HG03439 (cell line): ENCODE results near the gene BRF1.

ENCODE experiments used
- ATAC-seq: cut with Tn5 transposase; IDR thresholded peaks from one replicate; pipeline ENCODE4 v1.9.1; 2021; ENCODE audit warnings: mild to moderate bottlenecking, moderate library complexity; ENCODE audit not compliant: unreplicated experiment

The BRF1 gene

GRCh38 chr14:105180592-105181548 lies 119.9 kb downstream of the BRF1 start, which contains the start of gene NUDT14:
NUDT14 (minus strand) TSS chr14:105181312; CDS start chr14:105181209, 103 bp downstream.
- no peak for ATAC-seq

- no peak for ATAC-seq
Measured at GRCh38 chr14:105179191-105179590, 121.6 kb downstream of the BRF1 start.

- ATAC-seq = no peak
Measured at GRCh38 chr14:105178868-105179140, 122.0 kb downstream of the BRF1 start.

DNA sequence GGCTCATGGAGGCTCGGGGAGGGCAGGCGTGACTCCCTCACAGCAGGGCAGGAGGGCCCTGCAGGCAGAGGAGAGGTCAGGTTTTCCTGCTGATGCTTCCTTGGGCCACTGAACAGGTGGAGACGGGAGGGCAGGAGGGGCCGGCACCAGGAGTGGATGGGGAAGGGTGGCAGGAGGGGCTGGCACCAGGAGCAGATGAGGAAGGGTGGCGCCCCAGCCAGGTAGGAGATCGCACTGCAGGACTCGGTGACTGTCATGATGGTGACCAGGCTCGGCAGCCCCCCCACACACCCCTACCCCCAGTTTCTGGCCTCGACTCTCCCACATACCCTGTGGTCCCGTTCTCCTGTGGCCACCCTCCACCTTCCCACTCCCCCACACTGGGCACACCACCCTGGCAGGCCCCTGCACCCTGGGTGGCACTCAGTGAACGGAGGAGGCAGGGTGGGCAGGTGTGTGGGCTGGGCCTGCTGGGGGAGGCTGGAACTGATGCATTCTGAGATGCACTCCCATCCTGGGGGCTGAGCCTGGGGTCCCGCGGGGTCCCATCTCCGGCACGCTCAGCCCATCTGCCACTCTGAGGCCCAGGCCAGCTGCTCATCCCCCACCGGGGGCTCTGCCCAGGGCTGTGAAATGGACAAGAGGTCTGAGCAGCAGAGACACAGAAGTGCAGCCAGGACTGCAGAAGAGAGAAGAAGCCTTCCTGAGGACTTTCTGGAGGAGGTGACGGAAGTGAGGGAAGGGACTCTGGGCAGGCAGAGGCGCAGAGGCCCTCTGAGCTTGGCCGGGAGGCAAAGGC lies 122.5 kb downstream of the BRF1 start:
- no peak for ATAC-seq

DNA sequence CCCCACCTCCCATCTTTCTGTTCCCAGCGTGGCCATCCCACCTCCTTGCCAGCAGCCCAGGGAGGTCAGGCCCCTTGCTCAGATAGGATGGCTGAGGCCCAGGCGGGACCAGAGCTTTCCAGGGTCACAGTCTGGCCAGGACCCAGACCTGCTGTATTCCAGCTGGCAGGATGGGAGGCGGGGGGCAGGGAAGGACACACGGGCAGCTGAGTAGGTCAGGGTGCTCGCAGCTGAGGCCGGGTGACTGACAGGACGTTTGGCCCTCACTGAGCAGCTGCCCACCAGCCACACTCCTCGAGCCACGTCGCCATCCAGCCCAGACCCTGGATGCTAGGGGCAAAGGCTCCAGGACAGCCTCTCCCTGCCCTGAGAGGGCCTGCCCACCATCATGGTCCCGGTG lies 123.7 kb downstream of the BRF1 start:
- ATAC-seq = no peak

GRCh38 chr14:105176513-105176912 lies 124.3 kb downstream of the BRF1 start:
- no peak for ATAC-seq

DNA sequence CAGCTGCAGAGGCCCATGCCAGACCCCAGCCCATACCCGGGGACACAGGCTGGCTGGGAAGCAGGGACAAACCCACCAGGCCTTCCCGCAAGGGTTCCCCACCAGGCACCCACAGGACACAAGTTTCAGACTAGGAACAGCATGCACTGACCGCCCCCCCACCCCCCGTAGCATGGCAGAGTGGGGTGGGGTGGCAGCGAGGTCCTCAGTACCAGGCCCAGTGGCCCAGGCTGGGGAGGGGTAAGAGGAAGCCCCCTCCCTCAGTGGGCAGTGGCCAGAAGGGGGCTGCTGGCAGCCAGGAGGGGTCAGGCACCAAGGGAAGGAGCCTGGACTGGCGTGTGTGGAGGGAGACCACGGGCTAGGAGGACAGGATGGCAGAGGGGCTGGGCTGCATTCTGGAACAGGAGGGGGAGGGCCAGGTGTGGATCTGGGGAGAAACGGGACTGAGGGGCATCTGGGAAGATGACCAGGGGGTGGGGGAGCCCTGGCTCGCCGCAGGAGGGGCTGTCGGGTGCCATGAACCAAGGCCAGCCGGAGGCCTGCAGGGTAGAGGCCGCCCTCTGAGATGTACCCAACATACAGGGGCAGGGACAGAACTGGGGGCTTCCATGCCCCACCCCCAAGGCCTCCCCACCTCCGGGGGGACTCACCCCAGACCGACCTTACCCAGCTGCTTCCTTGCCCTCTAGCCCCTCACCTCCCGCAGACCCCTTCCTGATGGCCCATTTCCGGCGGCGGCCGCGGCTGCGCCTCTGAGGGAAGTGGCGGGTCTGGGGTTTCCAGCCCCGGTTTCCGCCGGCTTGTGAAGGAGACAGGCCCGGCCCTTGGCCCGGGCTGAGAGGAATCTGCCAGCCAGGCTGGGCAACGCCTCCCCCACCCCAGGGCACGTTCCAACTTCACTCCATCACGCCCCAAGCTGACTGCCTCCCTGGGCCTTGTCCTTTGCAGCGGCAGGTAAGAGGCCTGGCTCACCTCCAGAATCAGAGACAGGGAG lies 126.6 kb downstream of the BRF1 start:
- no peak for ATAC-seq

- ATAC-seq = no peak
Measured at GRCh38 chr14:105173145-105173544, 127.7 kb downstream of the BRF1 start.

GRCh38 chr14:105172476-105172875 lies 128.3 kb downstream of the BRF1 start:
- ATAC-seq = no peak

DNA sequence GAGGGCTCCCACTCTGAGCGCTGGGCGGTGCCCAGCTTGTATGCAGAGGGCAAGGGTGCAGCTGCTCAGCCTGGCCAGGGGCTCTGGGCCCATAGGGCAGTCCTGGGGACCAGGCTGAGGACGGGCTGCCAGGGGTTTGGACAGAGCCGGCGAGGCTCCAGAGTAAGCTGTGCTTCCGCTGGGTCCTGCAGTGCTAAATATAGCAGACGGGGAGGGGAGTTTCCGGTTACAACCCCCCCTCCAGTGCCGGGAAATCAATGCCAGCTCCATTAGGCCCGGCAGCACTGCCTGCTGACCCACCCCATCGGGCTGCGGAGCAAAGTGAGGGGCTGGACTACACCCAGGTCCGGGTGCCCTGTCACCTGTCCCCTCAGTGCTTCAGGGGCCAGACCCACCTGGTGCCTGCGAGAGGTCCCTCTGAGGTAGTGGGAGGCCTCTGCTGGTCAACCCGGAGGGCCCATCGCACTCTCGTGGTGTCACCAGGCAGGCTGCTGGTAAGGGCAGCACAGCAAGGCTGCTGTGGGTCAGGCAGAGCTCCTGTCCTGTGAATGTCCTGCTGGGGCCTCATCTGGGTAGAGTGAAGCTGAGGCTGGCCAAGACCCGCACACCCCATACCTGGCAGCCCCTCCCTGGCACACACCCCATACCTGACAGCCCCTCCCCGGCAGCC lies 129.7 kb downstream of the BRF1 start:
- ATAC-seq = no peak

DNA sequence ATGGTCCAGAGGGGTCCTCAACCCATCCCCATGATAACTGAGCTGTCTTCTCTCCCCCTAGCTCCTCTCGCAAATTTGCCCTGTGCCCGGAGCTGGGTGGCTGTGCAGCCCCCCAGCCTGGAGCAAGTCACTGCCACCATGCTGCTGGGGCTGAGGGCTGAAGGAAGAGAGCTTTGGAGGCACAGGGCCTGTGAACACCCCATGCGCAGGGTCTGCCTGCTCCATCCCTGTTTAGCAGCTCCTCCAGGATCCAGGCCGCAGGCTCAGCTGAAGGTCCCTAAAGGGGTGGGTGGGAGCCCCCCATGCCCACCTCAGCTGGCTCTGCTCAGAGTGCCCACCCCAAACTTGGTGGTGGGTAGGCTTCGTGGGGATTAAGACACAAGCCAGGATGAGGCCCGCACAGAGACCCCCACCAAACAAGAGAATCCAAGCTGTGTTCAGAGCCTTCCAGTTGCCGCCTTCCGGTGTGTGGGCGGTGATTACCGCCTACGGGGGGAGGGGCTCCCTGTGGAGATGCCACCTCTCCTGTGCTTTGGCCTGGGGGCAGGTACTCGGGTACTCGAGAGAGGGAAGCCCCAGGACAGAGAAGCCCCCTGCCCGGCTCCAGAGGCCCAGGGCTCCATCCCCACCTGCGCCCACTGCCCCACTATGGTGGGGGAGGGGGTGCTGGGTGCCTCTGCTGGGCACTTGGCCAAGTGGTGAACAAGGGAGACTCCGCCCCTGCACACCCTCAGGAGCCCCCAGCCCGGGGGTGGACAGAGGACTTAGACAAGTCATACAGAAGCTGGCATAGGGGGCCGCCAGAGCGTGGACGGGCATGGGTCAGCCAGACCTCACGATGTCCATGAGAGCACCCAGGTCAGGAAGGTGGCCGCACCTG lies 130.8 kb downstream of the BRF1 start:
- ATAC-seq = no peak

- ATAC-seq = no peak
Measured at GRCh38 chr14:105168979-105169507, 131.8 kb downstream of the BRF1 start.

GRCh38 chr14:105168496-105168978 lies 132.3 kb downstream of the BRF1 start, which contains the start of gene JAG2:
JAG2 (minus strand) TSS chr14:105168776; CDS start chr14:105168420, 356 bp downstream.
- no peak for ATAC-seq

DNA sequence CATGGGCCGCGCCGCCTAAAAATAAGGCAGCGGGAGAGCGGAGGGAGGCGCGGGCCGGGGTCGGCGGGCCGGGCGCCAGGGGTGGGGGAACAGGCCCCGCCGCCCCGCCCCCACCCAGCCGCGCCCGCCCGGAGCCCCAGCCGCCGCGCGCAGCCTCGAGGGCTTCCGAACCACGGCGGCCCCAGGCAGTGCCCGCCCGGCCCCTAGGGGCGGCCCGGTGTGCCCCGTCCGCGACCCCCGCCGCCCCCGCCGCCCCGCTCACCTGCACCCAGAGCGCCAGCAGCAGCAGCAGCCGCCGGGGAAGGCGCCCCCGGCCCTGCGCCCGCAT lies 132.7 kb downstream of the BRF1 start:
- ATAC-seq = no peak

DNA sequence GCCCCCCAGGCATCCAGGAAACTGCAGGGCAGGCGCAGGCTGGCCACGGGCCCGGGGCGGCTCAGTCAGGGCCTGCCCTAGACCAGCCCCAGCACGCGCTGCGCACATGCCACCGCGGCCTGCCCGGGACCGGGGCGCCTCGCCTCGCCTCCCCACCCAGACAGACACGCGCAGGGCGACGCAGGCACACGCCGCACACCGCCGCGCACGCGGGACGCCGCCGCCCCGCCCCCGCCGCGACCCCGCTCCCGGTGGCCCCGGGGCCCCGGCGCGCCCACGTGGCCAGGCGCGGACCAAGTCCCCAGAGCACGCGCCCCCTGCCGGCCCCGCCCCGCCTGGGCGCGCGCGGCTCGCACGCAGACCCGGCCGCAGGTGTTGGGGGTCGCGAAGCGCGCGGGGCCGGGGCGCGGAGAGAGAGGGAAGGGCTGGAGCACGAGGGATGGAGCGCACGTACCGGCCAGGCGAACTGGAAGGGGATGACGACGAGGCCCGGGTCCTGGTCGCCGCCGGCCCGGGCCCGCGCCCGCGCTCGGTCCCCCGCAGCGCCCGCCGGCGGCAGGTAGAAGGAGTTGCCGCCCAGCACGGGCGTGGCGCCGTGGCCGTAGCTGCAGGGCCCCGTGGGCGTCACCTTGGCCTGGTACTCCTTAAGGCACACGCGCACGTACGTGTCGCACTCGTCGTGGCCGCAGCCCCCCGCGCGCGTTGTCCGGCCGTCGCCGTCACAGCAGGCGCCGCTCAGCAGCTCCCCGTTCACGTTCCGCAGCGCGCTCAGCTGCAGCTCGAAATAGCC lies 133.3 kb downstream of the BRF1 start:
- no peak for ATAC-seq

- ATAC-seq = no peak
Measured at GRCh38 chr14:105166571-105167302, 134.1 kb downstream of the BRF1 start.

DNA sequence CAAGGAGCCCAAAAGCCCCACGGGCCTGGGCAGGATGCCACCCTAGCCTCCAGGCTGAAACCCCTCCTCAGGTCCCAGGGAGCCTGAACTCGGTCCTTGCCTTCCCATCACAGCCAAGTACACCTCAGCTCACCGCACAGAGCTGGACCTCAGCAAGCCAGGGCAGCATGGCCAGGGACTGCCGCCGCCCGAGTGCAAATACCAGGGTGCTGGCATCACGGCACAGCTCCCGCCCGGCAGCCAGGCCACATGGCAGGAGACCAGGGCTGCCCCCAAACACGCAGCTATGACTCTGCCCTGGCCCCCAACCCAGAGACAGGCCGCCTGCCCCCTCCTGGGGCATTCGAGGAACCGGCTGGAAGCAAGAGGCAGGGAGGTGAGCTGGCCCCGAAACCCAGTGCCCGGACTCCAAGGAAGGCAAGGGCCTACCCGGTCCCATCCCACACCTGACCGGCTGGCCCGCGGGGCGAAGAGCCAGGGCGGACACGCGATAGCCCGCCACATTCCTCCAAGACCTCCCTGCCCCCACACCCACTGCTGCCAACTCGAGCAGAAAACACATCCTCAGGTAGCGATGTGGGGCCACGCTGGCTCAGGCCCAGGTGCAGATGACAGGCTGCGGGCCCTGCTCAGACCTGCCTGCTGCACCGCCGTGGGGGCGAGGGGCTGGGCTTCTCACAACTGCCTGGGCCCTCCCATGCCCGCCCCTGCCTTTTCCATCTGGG lies 134.9 kb downstream of the BRF1 start:
- ATAC-seq = no peak
